HEK293T (cell line): Measurements from ENCODE around the gene SKAP2.

ENCODE experiments used
- BHLHE40 ChIP-seq: fragments of 450-650 bp; IDR thresholded peaks from 2 replicates; pipeline ENCODE4 v1.6.1; 2016; ENCODE audit warnings: mild to moderate bottlenecking, moderate library complexity, borderline replicate concordance
- FOXA1 ChIP-seq: fragments of 450-650 bp; IDR thresholded peaks from 2 replicates; pipeline ENCODE4 v1.6.1; 2016; ENCODE audit warnings: mild to moderate bottlenecking
- NFRKB ChIP-seq: fragments of 450-650 bp; IDR thresholded peaks from 2 replicates; pipeline ENCODE4 v1.6.1; 2016; ENCODE audit warnings: mild to moderate bottlenecking, moderate library complexity

- no peak for TF ChIP-seq FOXA1
- TF ChIP-seq NFRKB, result no peak
- no peak for TF ChIP-seq BHLHE40
These were observed at the start of gene SKAP2 for GRCh38 chr7:26864309-26865093.
